PC-3 (cell line): ENCODE measurements around the gene LIF.

Experiments used
- CTCF ChIP-seq: fragments of 300-600 bp; sonication (generic); conservative IDR thresholded peaks from 2 replicates; pipeline ENCODE4 v1.5.1; 2017; ENCODE audit warnings: antibody characterized with exemption, low read depth, mild to moderate bottlenecking, low read length
- EZH2 ChIP-seq: fragments of 300-600 bp; sonication (generic); IDR thresholded peaks from one replicate; pipeline ENCODE4 v1.6.1; 2017; ENCODE audit warnings: antibody characterized with exemption, mild to moderate bottlenecking, low read length; ENCODE audit not compliant: unreplicated experiment

DNA sequence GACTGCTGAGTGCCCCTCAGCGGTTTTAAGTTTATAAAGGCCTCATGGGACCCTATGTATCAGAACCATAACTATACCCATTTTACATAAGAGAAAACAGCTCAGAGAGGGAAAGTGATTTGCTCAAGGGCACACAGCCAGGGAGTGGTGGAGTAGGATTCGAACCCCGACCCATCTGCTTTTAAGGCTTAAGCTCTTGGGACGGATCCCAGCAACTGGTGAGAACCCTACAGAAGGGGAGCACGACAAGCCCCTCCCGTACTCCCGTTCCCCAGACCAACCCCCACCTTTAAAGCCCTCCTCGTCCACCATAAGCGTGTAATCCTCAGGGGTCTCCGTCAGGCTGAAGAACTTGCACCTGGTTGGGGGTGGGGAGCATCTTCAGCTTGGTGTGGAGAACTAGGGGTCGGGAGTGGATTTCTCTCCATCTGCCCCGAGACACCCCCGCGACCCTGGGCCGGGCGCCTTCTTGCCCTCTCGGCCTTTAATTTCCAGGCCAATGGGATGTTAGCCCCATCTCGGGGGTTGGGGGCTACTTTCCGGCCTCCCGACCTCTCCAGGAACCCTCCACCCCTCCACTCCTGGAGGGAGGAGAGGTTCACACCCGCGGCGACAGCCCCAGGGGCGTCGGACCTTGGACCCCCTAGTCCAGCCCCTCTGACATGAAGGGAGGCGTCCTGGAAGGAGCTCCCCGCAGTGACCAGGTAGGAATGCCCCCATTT lies 42.0 kb upstream of the LIF start:
- TF ChIP-seq CTCF = no peak
- TF ChIP-seq EZH2 = no peak
